Bone marrow (tissue), 2 donors: Measurements from ENCODE around the gene TRAPPC11.
"Not testable (repeated sequence)": the region's sequence is repeated elsewhere in the genome, so short reads cannot be mapped to it uniquely, and the experiment has no call there.

Experiments used
- DNase-seq, 2 donors: peaks; one replicate each; lab custom pipeline; 2025; lab: John Stamatoyannopoulos, UW

The TRAPPC11 gene

DNA sequence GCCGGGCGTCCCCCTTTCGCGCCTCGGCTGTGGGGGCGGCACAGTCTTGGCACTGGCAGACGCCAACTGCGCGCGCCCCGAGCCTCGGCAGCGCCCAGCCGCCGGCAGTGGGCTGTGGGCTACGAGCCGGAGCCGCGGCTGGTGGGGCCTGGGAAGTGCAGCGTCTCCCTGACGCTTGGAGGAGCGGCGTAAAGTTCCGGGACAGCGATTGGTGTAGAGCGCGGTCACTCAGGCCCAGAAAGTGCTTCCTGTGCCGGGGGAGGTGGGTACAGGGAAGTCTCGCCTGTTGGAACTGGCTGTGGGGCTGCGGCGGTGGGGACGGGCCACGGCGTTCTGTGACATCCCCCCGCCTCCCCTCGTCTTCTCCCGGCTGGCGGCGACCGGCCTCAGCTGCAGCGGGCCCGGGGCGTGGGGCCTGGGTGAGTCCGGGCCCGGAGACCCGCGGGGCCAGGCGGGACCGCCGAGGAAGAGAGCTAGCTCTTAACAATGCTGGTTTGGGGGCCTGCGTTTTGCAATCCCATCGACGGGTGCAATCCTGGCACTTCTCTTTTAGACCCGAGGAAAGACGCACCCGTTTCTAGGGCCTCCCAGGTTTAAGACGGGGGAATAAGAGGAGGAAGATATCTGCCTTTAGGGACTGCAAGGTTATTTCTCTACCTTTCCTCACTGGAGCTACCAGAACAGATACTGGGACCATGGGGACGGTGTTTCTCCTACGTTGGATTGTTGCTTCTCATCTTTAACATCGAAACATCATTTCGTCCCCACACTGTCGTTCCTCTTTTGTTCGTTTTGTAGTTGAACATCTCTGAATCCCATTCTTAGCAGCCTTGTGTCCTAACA, at the start of gene TRAPPC11, which contains the start of gene RWDD4:
TRAPPC11 (plus strand) TSS at position 265 of the 843 bp plus-strand sequence. CDS start 4,575 bp downstream, outside the sequence.
RWDD4 (minus strand) TSS at position 157 of the 843 bp plus-strand sequence. CDS start 233 bp downstream, outside the sequence.
- DNase-seq, result peak; percentile 85 to 98

DNA sequence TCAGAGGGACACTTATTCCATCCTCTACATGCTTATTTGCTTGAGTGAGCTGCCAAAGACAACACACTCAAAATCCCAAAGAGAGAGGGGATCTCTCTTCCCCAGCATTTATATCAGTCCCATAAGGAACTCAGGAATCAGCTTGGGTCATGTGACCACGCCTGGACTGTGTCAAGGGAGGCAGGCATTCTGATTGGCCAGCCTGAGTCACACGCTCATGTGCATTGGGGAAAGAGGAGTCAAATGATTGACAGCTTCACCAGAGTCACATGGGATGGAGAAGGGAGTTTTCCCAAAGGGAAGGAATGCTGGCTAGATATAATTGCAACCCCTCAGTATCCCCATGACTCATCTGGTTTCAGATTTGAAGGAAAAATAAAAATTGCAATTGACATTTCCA, 49.1 kb upstream of the TRAPPC11 start:
- no peak for DNase-seq

- DNase-seq, result no peak
Observed at GRCh38 chr4:183610613-183611012, 48.5 kb upstream of the TRAPPC11 start.

- no peak for DNase-seq
Observed at GRCh38 chr4:183611210-183611830, 47.8 kb upstream of the TRAPPC11 start.

DNA sequence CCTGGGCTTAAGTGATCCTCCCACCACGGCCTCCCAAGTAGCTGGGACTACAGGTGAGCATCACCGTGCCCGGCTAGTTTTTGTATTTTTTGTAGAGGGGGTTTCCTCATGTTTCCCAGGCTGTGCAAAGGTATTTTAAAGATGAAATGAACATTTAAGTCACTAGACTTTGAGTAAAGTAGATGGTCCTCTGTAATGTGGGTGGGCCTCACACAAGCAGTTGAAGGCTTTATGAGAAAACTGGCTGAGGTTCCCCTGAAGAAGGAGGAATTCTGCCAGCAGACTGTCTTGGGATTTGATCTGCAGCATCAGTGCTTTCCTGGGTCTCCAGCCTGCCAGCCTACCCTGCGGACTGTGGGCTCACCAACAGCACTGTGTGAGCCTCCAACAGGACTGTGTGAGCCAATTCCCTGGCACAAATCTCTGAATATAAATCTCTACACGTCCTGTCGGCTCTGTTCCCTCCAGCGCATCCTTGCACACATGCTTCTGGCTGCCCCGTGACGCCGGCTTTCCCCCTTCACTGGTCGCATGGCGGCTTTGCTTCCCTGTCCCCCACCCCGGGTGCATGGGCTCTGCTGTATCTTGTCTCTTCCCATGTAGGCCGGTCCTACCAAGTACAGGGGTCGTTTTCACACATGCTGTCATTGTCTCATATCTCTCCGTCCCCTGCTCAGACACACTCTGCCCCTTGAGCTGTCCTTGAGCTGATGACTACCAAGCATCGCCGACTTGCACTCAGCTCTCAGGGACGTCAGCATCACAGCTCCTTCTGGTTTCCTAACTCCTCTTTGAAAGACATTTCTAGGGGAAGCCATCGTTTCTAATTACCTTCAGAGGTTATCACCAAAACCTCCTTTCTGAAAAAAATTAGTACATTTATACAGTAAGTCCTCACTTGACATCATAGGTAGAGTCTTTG, 46.5 kb upstream of the TRAPPC11 start:
- no peak for DNase-seq

DNA sequence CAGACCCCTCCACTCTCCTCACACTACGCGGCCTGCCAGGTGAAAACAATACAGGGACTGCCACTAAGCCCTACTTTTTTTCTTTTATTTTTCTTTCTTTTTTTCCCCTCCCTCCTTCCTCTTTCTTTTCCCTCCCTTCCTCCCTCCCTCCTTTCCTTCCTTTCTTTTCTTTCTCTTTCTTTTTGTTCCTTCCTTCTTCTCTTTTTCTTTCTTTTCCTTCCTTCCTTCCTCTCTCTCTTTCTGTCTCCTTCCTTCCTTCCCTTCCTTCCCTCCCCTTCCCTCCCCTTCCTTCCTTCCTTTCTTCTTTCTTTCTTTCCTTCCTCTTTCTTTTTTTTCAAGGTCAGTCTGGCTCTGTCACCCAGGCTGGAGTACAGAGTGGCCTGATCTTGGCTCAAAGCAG, 42.0 kb upstream of the TRAPPC11 start:
- DNase-seq, result no peak

DNA sequence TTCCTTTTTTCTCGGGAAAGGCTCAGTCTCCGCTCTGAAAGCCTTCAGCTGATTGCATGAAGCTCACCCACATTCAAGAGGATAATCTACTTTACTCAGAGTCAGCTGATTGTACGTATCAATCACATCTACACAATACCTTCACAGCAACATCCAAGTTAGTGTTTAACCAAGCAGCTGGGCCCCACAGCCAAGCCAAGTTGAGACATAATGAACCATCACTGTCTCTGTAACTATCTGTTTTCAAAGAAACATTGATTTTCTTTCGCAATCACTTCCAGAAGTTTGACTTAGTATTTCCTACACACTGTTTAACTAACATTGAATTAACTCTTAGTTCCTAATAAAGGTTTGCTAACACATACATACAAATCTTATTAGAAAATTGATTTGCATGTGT, 40.4 kb upstream of the TRAPPC11 start:
- no peak for DNase-seq

DNA sequence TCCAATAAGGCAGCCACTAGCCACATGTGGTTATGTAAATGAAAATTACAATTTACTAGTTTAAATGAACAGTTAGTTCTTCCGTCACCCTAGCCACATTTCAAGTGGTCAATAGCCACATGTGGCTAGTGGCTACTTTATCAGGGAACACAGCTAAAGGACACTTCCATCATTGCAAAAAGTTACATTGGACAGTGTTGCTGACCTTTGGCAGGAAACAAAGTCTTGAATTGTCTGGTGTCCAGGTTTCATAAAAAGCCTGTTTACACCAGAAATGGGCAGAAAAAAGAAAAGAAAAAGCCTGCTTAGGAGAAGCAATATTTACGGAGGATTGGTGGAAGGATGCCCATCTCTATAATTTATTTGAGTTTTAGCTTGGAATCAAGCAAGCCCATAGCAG, 38.7 kb upstream of the TRAPPC11 start:
- no peak for DNase-seq

DNA sequence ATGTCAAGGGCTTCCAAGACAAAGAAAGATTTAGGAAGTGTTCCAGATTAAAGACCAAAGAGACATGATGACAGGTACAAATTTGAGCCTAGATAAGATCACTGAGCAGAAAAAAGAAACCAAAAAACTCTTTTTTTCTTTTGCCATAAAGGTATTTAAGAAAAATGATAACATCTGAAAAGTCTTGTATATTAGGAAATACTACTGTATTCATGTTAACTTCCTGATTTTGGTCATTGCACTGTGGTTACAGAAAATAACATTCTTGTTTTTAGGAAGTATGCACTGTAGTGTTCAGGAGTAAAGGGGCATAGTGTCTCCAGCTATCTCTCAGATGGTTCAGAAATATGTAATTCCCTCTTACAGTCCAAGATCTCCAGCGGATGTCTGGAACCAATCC, 37.2 kb upstream of the TRAPPC11 start:
- DNase-seq, result no peak

GRCh38 chr4:183624548-183624947, 34.5 kb upstream of the TRAPPC11 start:
- no peak for DNase-seq

- no peak for DNase-seq
Observed at GRCh38 chr4:183626168-183626567, 32.9 kb upstream of the TRAPPC11 start.

GRCh38 chr4:183627286-183627685, 31.8 kb upstream of the TRAPPC11 start:
- not testable (repeated sequence) for DNase-seq

DNA sequence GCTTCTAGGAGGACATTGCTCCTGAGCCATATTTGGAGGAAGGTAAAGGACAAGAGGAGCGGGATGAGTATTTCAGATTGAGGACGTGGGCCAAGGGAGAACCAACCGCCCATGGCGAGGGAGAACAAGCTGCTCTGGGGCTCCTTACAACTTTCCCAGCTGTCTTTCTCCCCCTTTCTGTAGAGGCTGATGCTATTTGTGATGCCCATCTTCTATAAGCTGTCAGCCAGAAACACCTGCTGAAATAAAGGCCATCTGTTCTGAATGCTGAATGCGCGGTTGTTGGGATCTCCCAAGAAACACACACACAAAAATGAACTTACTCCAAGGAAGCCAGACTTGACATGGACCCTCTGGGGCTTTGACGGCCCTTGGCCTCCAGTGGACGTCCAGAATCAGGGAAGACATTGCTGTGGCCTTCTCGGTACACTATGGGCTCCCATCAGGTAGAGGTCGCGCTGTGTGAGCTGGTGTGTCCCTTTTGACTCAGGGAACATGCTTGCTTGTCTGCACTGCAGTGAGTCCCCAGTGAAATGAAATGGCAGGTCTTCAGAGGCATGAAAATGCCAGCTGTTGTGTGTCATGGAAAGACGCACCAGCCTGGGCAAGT, 31.0 kb upstream of the TRAPPC11 start:
- DNase-seq, result no peak

- DNase-seq, result no peak
Observed at GRCh38 chr4:183631577-183632198, 27.4 kb upstream of the TRAPPC11 start.

GRCh38 chr4:183632689-183633088, 26.4 kb upstream of the TRAPPC11 start:
- DNase-seq, result no peak

GRCh38 chr4:183633476-183634400, 25.4 kb upstream of the TRAPPC11 start:
- DNase-seq, result no peak

DNA sequence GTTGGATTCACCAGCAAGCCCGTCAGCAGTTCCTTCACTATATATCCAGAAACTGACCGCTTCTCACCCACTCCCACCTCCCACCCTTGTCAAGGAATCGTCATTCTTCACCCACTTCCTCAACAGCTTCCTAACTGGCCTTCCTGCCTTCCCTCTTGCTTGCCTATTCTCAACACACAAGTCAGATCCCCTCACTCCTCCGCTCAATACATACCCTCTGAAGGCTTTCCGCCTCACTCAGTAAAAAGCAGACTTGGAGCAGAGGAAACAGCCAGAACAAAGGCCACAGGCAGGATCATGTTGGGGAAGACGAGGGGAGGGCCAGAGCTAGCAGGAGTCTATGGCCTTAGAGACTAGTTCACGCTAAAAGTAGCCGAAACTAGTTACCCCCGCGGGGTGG, 23.8 kb upstream of the TRAPPC11 start:
- DNase-seq, result no peak

- DNase-seq, result no peak
Observed at GRCh38 chr4:183635741-183636140, 23.4 kb upstream of the TRAPPC11 start.

DNA sequence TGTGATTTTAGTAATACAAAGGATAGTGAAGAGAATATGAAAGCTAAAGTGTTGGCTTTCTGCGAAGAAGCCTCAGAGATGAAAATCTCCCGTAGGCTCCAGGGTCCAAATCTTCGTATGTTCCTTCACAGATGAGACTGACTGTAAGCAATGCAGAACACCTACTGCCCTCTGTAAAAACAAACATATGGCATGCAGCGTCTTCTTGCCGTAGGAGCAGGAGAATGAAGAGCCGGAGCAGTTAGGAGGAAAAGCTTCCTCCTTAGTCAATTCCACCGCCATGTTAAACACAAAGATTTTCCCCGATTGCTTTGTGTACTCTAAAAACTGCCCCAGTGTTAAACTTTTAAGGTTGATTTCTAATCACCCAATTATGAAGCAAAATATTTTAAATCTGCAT, 22.6 kb upstream of the TRAPPC11 start:
- no peak for DNase-seq

GRCh38 chr4:183636923-183637322, 22.2 kb upstream of the TRAPPC11 start:
- DNase-seq, result no peak
